IPS DF 6.9 (cell line): ENCODE measurements around the gene CHCHD6.

Experiments used
- DNase-seq: peaks from one replicate; pipeline ENCODE4 v3.0.0-alpha.2; 2013; ENCODE audit warnings: low read depth, low spot score
- H3K27ac ChIP-seq: one replicate; pipeline ENCODE4 v1.5.1; 2013; ENCODE audit warnings: low read length, control low read depth
- H3K27me3 ChIP-seq: 2 replicates; pipeline ENCODE4 v1.6.1; 2013; ENCODE audit warnings: mild to moderate bottlenecking, low read length; ENCODE audit not compliant: control insufficient read depth, insufficient read depth
- H3K36me3 ChIP-seq: 2 replicates; pipeline ENCODE4 v1.6.1; 2013; ENCODE audit warnings: low read length; ENCODE audit not compliant: control insufficient read depth, insufficient read depth
- H3K4me1 ChIP-seq: 2 replicates; pipeline ENCODE4 v1.6.1; 2013; ENCODE audit warnings: low read length; ENCODE audit not compliant: control insufficient read depth, insufficient read depth
- H3K4me3 ChIP-seq: 2 replicates; pipeline ENCODE4 v1.5.1; 2013; ENCODE audit warnings: mild to moderate bottlenecking, low read length
- H3K9me3 ChIP-seq: 2 replicates; pipeline ENCODE4 v1.6.1; 2013; ENCODE audit warnings: low read length, inconsistent platforms; ENCODE audit not compliant: control insufficient read depth, insufficient read depth
- WGBS: extraction: QIAGEN DNeasy Blood & Tissue Kit; methylation state at CpG from one replicate; pipeline ENCODE4 v1.1.7; 2013; ENCODE audit warnings: mixed read lengths, missing lambda C conversion rate; ENCODE audit not compliant: insufficient read length, insufficient coverage; 5-methylcytosine and 5-hydroxymethylcytosine counted together

CHCHD6 gene

GRCh38 chr3:127006781-127007436, 302.9 kb downstream of the CHCHD6 start:
- Histone ChIP-seq H3K36me3 (peaks cover 18% of the 10 kb centered on the region), H3K9me3 (no peaks in the 10 kb centered on the region), H3K27ac (no peak overlapping the region), H3K4me3 (no peak overlapping the region), H3K4me1 (peaks cover 3% of the 10 kb centered on the region), H3K27me3 (no peaks in the 10 kb centered on the region)
- no CpG with 5 or more reads among the region's 8 CpGs for WGBS
- no peak for DNase-seq

GRCh38 chr3:127008236-127008635, 304.2 kb downstream of the CHCHD6 start:
- DNase-seq, result no peak
- Histone ChIP-seq H3K27me3 (no peaks in the 10 kb centered on the region), H3K4me3 (no peak overlapping the region), H3K27ac (no peak overlapping the region), H3K9me3 (no peaks in the 10 kb centered on the region), H3K36me3 (peaks cover 29% of the 10 kb centered on the region), H3K4me1 (no peaks in the 10 kb centered on the region; the same call in 1 of the 2 replicates)
- WGBS, result no CpG with 5 or more reads among the region's 10 CpGs

- H3K36me3 ChIP-seq, result peaks cover 39% of the 10 kb centered on the region
- H3K9me3 ChIP-seq, result no peaks in the 10 kb centered on the region
- WGBS, result no CpG with 5 or more reads among the region's 10 CpGs
- no peak for DNase-seq
- H3K4me3 ChIP-seq, result no peak overlapping the region
- H3K27me3 ChIP-seq, result no peaks in the 10 kb centered on the region
- no peaks in the 10 kb centered on the region; the same call in 1 of the 2 replicates for H3K4me1 ChIP-seq
- no peak overlapping the region for H3K27ac ChIP-seq
Measured at GRCh38 chr3:127009531-127009930, 305.5 kb downstream of the CHCHD6 start.
